Stimulated activated CD4-positive, alpha-beta T cell treated with anti-CD3 and anti-CD28 coated beads, Interleukin-1b, Interleukin-23, amount 100 ng/mL, for 4 hours (primary cell): Measurements from ENCODE around the gene MTERF1.
"Not testable (repeated sequence)": the region's sequence is repeated elsewhere in the genome, so short reads cannot be mapped to it uniquely, and the experiment has no call there.

Experiments used
- DNase-seq, 2 donors: peaks; one replicate each; pipeline ENCODE4 v3.0.0-alpha.2; 2020; ENCODE audit warnings: low read depth in 2 of 2

MTERF1 gene

DNA sequence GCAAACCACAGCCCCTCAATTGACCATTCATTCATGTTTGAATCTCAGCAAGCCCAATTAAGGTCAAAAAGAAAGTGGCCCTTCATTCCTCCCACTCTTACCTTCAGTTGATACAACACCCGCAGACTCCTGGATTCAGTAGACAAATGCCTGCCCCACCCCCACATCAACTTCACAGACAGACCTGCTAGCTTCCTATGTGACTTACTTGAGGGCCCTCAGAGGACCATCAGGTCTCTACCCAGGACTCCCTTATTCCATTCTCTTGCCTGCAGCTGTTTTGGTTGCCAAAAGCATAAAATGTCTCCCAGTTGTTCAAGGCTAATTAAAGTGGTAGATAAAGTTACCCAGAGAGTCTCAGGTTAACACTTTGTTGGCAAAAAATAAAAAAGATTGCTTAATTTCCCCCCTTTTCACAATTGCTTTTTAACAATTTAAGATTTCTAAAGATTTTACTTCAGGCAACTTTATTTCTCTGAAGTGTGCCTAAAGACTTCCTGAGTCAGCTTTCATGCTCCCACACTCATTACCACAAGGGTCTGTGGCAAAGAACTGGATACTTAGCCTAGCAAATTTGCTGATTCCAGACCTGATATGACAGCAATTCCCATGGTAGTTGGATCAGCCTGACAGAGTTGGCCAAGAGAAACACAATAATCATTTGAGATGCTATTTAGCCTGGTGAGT lies 3.3 kb upstream of the MTERF1 start:
- no peak for DNase-seq

- no peak for DNase-seq
These were observed 488 bp downstream of the MTERF1 start for GRCh38 chr7:91880016-91880412.

GRCh38 chr7:91876391-91877133 lies 3.9 kb downstream of the MTERF1 start:
- DNase-seq = no peak

DNA sequence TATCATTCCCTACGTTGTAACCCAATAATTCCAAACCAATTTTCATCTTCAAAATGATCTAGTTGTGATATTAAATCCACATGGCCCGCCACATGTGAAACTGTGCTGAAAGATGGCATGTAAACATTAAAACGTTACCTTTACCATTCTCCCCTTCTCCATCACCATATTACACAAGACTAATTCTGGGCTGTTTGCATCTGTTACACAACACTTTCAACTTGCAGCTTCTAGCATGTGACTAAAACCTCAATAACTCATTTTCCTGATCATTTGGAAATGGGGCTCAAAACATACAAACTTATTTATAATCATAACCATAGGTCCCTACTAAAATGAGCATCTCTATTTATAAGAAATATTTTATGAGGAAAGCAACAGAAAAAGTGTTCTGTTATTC lies 4.7 kb downstream of the MTERF1 start:
- DNase-seq = no peak

DNA sequence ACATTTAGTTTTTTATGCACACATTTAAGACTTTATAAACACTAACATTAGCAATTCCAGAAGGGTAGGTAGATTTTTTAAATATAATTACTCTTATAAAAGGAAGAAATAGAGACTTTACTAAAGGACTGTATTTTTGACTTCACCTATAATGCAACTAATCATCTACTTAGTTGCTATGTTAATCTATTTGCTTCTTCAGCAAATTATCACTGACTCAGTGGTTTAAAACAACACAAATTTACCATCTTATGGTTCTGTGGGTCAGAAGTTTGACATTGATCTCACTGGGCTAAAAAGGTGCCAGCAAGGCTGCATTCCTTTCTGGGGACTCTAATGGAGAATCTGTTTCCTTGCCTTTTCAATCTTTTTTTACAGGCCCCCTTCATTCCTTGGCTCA lies 7.6 kb downstream of the MTERF1 start:
- no peak for DNase-seq

- DNase-seq = no peak
These were observed 8.4 kb downstream of the MTERF1 start for GRCh38 chr7:91872069-91872468.

DNA sequence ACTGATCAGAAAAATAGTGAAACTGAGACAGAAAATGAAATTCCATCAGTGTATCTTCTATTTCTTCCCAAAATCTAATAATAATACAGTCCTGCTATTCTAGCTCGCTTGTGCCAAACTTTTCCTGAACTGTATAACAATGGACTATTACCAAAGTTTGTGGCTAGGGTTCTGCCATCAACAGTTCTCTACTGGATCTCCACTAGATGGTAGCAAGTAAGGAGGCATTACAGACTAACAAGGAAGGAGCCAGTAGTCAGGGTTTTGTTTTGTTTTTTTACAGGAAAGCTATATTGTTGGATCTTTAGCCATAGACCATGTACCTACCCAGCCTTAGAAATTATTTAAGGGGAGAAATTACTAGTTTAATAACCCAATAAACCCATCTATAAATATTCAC lies 10.8 kb downstream of the MTERF1 start:
- no peak for DNase-seq

DNA sequence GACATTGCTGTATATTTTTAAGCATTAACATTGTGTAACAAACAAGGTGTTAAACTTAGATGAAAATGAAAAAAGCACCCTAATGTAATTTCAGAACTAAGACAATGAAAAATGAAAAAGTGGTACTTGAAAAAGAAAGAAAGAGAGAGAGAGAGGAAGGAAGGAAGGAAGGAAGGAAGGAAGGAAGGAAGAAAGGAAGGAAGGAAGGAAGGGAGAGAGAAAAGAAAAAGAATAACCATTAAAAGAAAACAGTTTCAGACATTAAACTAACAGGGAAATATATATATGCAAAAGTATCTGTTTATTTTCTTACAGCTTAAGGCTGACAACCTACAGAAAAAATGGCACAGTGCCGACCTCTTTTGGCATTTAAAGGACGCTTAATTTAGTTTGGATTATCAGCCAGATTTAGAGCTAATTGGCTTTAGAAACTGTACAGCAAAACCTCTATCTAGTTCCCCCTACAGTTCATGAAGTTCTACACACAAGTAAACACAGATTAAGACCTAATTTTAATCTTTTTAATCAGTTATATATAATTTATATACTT lies 13.8 kb downstream of the MTERF1 start:
- no peak for DNase-seq

DNA sequence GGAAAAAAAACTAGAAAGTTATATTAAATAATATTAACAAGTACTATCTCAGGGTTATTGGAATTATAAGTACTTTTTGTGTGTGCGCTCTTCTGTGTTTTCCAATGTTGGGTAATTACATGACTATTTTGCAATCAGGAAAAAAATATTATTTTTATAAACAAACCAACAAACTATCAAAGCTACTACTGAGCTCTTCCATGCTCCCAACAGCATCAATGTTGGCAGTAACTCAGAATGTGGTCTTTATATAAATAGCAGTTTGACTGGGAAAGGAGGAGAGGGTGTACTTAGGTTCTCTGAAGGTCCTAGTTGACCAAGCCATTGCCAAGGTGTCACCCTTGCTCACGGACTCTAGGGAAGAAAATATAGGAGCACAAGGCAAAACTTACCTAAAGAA lies 15.0 kb downstream of the MTERF1 start:
- DNase-seq = no peak

- not testable (repeated sequence) for DNase-seq
These were observed 15.9 kb downstream of the MTERF1 start for GRCh38 chr7:91864604-91865003.

- no peak for DNase-seq
These were observed 16.4 kb downstream of the MTERF1 start for GRCh38 chr7:91864070-91864469.

GRCh38 chr7:91852263-91852741 lies 28.2 kb downstream of the MTERF1 start:
- DNase-seq = no peak

- no peak for DNase-seq
These were observed 30.0 kb downstream of the MTERF1 start for GRCh38 chr7:91850455-91850854.

DNA sequence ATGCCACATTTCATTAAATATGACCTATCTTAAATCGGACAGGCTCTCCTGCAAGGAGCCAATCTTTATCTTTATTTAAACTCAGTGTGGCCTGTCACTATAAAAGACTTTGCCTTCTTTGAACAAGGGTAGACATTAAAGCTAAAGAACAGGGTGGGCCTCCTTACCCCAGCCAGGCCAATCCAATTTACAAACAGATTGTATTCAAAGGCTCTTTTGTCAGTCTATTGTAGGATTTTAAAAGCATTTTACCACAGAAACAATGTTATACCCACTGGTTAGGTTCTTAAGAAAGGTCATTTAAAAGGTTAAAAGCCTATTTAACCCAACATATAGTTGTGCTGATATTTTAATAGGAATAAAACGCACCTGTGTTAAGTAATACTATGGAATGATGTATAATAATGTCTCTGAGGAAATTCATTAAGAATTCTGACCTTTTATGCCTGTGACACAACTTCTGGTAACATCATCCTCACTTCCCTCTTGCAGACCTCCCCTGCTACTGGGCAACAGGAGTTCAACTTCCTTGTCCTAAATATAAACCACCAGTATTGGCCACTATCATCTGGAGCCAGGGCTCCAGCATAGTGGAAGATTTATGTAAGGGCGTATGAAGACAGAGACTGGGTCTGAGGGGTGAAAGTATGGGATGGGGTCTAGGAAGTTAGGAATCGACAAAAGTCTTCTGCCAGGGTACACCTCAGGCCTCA lies 32.5 kb downstream of the MTERF1 start:
- no peak for DNase-seq

- DNase-seq = no peak
These were observed 33.3 kb downstream of the MTERF1 start for GRCh38 chr7:91847231-91847630.

DNA sequence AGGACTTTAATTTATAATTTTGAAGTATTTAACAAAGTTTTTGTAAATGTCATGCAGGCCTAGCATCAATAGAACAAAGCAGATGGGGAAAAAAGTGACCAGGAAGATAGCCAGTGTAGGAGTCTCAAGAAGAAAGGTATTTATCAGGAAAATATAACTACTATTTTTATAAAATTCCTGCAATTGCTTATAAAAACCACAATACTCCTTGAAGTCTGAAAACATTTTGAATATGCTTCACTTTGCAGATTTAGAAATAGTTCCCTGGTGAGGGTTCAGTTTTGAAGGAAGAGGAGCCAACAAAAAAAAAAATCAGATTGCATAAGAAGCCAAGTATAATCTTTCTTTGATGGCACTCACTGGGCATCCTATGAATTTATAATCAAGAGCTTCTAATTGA lies 34.1 kb downstream of the MTERF1 start:
- DNase-seq = no peak

DNA sequence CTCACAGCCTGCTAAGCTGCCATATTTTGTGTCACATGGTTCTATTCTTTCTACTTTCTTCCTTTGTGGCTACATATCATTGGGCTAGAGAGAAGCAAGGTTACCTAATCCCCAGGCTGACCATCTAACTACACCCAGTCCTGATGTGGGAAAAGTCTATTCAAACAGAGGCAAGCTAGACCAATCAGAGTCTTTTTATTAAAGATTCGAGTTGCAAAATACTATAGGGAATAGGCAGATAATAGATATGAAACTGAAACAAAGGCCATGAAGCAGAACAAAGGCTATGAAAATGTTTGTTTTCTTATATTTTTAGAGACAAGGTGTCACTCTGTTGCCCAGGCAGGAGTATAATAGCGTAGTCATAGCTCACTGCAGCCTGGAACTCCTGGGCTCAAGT lies 36.7 kb downstream of the MTERF1 start:
- no peak for DNase-seq

- DNase-seq = no peak
These were observed 42.1 kb downstream of the MTERF1 start for GRCh38 chr7:91838439-91838838.

DNA sequence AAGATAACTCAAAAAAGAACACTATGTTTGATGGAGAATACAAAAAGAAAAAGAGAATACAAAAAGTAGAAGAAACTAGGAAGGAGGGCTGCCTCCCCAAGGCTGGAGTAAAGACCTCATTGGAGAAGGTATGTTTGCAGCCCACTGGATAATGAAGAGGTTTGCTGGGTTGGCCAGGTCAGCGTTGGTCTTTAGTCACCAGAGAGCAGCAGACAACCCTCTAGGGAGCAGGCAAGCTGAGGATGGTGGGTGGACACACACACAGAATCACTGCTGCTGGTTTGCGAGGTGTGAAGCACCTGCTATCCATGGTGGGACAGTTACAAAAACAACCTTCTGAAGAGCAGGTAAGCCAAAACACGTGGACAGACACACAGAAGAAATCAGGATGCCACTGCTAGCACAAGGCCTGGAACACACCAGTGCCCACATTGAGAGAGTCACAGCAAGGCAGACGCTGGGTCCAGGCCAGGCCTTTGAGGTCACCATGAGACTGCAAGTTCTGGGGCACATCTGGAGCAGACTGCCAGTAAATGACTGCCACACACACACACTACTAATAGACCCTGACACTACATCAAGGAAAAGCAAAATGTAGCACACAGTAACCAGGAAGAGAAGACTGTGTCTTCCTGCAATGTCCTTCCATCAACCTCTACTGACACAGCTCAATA lies 43.0 kb downstream of the MTERF1 start:
- no peak for DNase-seq

DNA sequence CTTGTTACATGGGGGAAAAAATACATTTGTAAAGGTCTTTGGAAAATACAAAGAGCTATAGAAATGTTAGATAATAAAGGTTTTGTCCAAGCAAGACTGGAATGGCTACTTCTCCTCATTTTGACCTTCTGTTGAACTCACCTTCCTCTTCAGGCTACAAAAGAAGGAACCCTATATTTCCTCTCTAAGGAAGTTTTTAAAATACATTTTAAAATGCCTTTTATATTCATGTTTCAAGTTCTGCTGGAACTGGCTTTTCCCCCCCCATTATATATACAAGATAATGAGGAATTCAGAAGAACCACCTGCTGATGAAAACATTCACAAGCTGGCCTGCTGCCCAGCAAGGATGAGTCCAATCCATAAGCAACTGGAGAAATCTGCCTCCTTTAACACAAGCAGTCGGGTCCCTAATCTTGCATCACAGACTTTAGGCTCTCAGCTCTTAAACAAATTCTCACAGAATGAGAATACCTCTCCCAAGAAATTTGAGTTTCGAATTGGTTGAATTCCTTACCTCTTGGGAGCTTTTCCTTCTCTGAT lies 44.6 kb downstream of the MTERF1 start:
- DNase-seq = no peak

- DNase-seq = no peak
These were observed 45.2 kb downstream of the MTERF1 start for GRCh38 chr7:91835091-91835825.
